ENCODE measurements around the gene OR10R2.
"Not testable (repeated sequence)": the region's sequence is repeated elsewhere in the genome, so short reads cannot be mapped to it uniquely, and the experiment has no call there.

Gene OR10R2

DNA sequence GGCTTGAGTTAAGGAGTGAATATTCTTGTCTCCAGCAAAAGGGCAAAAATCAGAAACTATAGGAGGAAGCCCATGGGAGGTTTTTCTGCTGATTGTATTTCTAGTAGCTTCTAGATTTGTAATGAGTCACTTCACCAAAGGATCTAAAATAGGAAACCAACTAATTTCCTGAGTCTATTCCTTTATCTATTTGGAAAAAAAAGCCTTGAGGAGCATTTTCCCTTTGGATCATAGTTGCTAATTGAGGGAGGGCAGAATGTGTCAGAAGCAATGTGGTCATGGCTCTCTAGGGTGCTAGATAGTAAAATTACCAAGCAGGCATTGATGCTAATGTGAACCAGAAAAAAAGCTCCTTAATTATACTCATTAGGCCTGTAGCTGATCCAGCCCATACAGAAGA lies at the start of gene OR10R2:
Gene OR10R2 (plus strand): TSS at position 301 of the 400 bp plus-strand sequence. CDS start 106 bp downstream, outside the sequence.
- DNase-seq: no peak

GRCh38 chr1:158425027-158425426 lies 47.0 kb upstream of the OR10R2 start:
- no peak for DNase-seq

DNA sequence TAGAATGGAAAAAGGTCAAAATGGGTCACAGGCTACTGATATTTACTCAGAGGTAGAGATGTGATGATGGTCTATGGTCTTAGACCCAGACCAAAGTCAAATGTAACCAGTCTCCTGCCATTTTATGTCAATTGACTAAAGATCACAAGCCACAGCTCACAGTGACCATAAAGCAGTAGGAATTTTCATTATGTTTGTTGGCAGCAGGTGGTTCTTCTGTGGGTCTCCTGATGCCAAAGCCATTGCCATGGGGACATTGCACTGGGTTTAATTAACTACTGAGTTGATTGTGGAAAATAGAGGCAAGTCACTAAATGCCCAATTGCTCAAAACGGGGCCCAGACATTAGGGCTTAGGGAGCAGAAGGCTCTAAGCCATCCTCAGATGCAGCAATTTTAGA lies 45.9 kb upstream of the OR10R2 start, which contains the start of gene OR10K2:
Gene OR10K2 (minus strand): TSS at position 101 of the 400 bp plus-strand sequence. CDS start 5,371 bp downstream, outside the sequence.
- no peak for DNase-seq

DNA sequence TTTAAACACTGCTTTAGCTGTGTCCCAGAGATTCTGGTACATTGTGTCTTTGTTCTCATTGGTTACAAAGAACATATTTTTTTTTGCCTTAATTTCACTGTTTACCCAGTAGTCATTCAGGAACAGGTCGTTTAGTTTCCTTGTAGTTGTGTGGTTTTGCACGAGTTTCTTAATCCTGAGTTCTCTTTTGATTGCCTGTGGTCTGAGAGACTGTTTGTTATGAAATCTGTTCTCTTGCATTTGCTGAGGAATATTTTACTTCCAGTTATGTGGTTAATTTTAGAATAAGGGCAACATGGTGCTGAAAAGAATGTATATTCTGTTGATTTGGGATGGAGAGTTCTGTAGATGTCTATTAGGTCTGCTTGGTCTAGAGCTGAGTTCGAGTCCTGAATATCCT lies 41.9 kb upstream of the OR10R2 start:
- not testable (repeated sequence) for DNase-seq

- DNase-seq: no peak
These were observed 37.3 kb upstream of the OR10R2 start for GRCh38 chr1:158434741-158435140.

DNA sequence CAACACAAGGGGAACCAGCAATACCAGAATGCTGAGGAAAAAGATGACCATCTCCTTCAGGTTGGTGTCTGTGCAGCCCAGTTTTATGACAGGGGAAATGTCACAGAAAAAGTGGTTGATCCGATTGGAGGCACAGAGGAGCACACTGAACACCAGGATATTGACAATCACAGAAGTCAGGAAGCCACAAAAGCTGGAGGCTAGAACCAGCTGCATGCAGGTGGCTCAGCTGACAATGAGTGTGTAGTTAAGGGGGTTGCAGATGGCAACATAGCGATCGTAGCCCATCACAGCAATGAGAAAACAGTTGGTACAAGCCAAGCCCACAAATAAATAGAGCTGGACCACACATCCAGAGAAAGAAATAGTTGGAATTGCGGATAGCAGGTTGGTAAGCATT lies 26.6 kb upstream of the OR10R2 start:
- DNase-seq: no peak

DNA sequence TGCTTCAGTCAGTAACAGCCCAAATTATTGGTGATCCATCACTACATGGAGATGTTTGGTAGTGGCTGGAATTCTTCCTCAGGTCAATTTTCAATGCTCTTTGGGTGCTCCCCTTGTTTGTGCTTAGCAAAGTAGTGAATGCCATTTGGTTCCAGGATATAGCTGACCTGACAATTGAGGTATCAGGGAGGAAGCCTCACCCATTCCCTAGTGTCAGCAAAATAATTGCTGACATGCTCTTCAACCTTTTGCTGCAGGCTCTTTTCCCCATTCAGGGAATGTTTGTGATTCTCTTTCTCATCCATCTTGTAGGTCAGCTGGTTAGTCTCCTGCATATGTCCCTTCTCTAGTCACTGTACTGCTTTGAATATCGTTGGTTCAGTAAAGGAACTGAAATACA lies 17.5 kb upstream of the OR10R2 start:
- no peak for DNase-seq

- DNase-seq: no peak
These were observed 14.8 kb upstream of the OR10R2 start for GRCh38 chr1:158457246-158457645.

GRCh38 chr1:158458263-158458662 lies 13.8 kb upstream of the OR10R2 start:
- DNase-seq: no peak

GRCh38 chr1:158461534-158461933 lies 10.5 kb upstream of the OR10R2 start, which contains the start of gene OR10K1:
Gene OR10K1, plus strand, starts transcription at chr1:158461834. Its CDS starts 3,728 bp downstream, at chr1:158465562.
- no peak for DNase-seq

GRCh38 chr1:158485455-158485854 lies 13.4 kb downstream of the OR10R2 start:
- peak; percentile 44 for DNase-seq

- no peak for DNase-seq
These were observed 19.3 kb downstream of the OR10R2 start for GRCh38 chr1:158491316-158491715.

- no peak for DNase-seq
These were observed 21.0 kb downstream of the OR10R2 start for GRCh38 chr1:158493054-158493453.

DNA sequence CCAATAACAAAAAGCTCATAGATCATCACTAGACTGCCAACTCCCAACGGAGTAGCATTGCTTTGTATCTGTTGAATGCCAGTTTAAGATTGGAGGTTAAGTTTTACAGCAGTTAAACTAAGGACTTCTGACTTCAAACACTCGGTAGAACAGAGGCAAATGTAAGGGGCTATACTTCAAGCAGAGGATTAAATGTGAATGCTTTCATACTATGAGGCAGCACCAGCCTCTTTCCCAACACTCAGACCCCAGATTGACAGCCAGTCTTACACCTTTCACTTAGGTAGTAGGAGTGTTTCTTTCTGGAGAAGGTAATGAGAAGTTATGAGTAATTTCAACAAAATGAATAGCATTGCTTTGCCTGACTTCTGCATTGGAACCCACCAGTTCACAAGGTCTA lies 22.8 kb downstream of the OR10R2 start:
- DNase-seq: no peak

DNA sequence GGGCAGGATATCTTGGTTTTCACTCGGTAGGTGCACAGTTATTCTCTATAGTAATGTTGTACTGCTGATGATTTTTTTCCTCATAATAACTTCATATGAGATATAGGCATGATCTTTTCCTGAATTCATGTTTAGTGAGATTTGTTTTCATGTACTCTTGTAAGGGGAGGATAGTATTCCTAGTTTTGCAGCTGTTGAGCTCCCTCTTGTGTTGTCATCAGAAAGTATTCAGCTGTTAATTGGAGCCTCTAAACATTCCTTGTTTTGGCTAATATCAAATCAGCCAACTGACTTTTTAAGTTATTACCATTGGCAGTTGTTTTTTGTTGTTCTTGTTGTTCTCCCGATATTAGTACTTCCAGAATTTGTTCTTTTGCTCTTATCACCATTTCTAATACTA lies 24.4 kb downstream of the OR10R2 start:
- DNase-seq: peak; percentile 2

- DNase-seq: no peak
These were observed 34.5 kb downstream of the OR10R2 start for GRCh38 chr1:158506369-158506987.

GRCh38 chr1:158507511-158507910 lies 35.5 kb downstream of the OR10R2 start:
- no peak for DNase-seq

GRCh38 chr1:158509471-158510156 lies 37.6 kb downstream of the OR10R2 start:
- DNase-seq: no peak

GRCh38 chr1:158516966-158517365 lies 44.9 kb downstream of the OR10R2 start:
- DNase-seq: no peak

GRCh38 chr1:158520021-158520420 lies 48.0 kb downstream of the OR10R2 start:
- no peak for DNase-seq

GRCh38 chr1:158520955-158521665 lies 49.1 kb downstream of the OR10R2 start:
- no peak for DNase-seq

- no peak for DNase-seq
These were observed 49.6 kb downstream of the OR10R2 start for GRCh38 chr1:158521666-158522058.

DNA sequence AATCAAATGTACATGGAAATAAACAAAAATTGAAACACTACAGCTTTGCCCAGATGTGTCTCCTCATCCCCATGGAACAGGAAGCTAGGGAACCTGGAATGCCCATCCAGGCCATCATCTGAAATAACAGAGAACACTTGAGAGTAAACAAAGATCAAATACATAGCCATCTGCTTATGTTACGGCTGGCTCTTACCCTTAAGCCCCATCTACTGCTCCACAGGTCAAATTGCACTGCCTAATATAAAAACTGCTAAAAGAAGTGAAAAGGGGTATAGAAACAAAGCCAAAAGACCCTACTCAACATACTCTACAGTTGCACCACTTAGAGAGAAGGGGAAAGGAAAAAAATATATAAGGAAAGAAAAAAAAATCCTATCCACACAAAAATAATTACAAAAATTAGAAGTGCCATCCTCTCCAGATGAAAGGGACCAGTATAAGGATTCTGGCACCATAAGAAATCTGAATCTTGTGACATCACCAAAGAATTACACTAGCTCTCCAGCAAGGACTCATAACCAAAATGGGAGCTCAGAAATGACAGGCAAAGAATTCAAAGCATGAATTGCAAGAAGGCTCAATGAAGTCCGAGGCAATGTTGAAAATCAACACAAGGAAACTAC lies 55.3 kb downstream of the OR10R2 start:
- DNase-seq: peak; percentile 69

All from NCI-H1092 treated with DMSO at 0.1 percent for 48 hours (cell line).